ENCODE results near the gene BEX2. TPM values are rescaled to one million over a fixed set of nuclear protein-coding genes. Genes with fewer than 3 reads are reported as not detected.

Gene BEX2
- polyA plus RNA-seq, 3 donors: 1.1 to 22.9 (median 3.9) TPM

- H3K27ac ChIP-seq (ENCODE audit: low read depth, low read length): no peak within 1 kb of the TSS
- WGBS, 3 donors: 1 to 31% (median 2%) methylated on average over 17 of the region's 17 CpGs
These were observed 34.2 kb downstream of the BEX2 start, which contains the start of gene TCEAL5 for GRCh38 chrX:103276581-103277002. TSS of gene TCEAL5 (minus strand) at chrX:103276750. CDS start at chrX:103274563, 2,187 bp downstream.

- 9 to 32% (median 10%) methylated on average over 16 to 22 of the region's 23 CpGs for WGBS, 3 donors
- no peak overlapping the region for H3K27ac ChIP-seq (ENCODE audit: low read depth, low read length)
These were observed 34.7 kb downstream of the BEX2 start for GRCh38 chrX:103275947-103276567.

- 83 to 100% (median 98%) methylated on average over 4 of the region's 4 CpGs for WGBS, 3 donors
- no peak overlapping the region for H3K27ac ChIP-seq (ENCODE audit: low read depth, low read length)
These were observed 36.5 kb downstream of the BEX2 start for GRCh38 chrX:103274284-103274683.

Other genes starting within 250 kb of the BEX2 start
- 10 to 100 TPM in 1 of 3 donors, under 1 TPM in 1, not detected in 1; 1.00 to 22.1 TPM for gene BEX1, start 246.8 kb downstream of the BEX2 start, polyA plus RNA-seq
- gene NXF3, start 217.8 kb downstream of the BEX2 start, polyA plus RNA-seq: under 1 TPM; 0.03 to 0.86 (median 0.79) TPM
- gene BEX4, start 95.9 kb downstream of the BEX2 start, polyA plus RNA-seq: 10 to 100 TPM; 18.1 to 51.7 (median 22.1) TPM
- 100 to 1,000 TPM in 1 of 3 donors, 10 to 100 TPM in 2; 28.6 to 111 (median 28.8) TPM for gene TCEAL8, start 55.8 kb downstream of the BEX2 start, polyA plus RNA-seq
- under 1 TPM in 2 of 3 donors, not detected in 1; 0.12 to 0.31 TPM for gene TCEAL5, start 34.2 kb downstream of the BEX2 start, polyA plus RNA-seq
- gene TCEAL7, start 19.2 kb upstream of the BEX2 start, polyA plus RNA-seq: 10 to 100 TPM in 1 of 3 donors, 1 to 10 TPM in 1, under 1 TPM in 1; 0.53 to 13.8 (median 2.0) TPM
- 100 to 1,000 TPM in 1 of 3 donors, 10 to 100 TPM in 2; 29.8 to 205 (median 66.2) TPM for gene TCEAL9, start 45.5 kb upstream of the BEX2 start, polyA plus RNA-seq
- 100 to 1,000 TPM in 1 of 3 donors, 10 to 100 TPM in 2; 46.8 to 174 (median 89.2) TPM for gene BEX3, start 65.5 kb upstream of the BEX2 start, polyA plus RNA-seq
- gene RAB40A, start 208.5 kb upstream of the BEX2 start, polyA plus RNA-seq: under 1 TPM in 2 of 3 donors, not detected in 1; 0.06 to 0.08 TPM